ENCODE measurements around the gene SCYL1.
"Not testable (repeated sequence)": the region's sequence is repeated elsewhere in the genome, so short reads cannot be mapped to it uniquely, and the experiment has no call there.

SCYL1 gene

GRCh38 chr11:65560555-65561418 lies 35.9 kb downstream of the SCYL1 start:
- DNase-seq (ENCODE audit: extremely low read depth, low read depth): no peak
- TF ChIP-seq, protein P1, sequence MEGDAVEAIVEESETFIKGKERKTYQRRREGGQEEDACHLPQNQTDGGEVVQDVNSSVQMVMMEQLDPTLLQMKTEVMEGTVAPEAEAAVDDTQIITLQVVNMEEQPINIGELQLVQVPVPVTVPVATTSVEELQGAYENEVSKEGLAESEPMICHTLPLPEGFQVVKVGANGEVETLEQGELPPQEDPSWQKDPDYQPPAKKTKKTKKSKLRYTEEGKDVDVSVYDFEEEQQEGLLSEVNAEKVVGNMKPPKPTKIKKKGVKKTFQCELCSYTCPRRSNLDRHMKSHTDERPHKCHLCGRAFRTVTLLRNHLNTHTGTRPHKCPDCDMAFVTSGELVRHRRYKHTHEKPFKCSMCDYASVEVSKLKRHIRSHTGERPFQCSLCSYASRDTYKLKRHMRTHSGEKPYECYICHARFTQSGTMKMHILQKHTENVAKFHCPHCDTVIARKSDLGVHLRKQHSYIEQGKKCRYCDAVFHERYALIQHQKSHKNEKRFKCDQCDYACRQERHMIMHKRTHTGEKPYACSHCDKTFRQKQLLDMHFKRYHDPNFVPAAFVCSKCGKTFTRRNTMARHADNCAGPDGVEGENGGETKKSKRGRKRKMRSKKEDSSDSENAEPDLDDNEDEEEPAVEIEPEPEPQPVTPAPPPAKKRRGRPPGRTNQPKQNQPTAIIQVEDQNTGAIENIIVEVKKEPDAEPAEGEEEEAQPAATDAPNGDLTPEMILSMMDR (IDR thresholded peaks at IDR 0.05; ENCODE audit: low read depth, low read length, missing control alignments): no peak
- no peak overlapping the region for H3K4me3 ChIP-seq (replicated peaks; ENCODE audit: low read depth, low read length)

DNA sequence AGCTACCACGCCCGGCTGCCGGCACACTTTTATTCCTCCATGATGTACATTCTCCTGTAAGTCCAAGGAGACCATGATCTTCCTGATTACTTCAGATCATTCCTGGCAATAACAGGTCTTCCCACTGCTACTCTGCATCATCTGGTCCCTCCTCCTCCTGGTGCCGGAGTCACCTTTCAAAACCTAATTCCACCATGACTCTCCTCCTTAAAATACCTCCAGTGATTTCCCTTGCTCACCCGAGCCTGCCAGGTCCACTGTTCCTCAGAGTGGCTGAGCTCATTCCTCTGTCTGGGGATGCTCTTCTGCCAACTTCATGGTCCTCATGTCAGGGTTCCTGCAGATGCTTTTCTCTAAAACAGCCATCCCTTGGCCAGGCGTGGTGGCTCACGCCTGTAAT lies 37.1 kb downstream of the SCYL1 start:
- H3K4me3 ChIP-seq (replicated peaks; ENCODE audit: low read depth, low read length): no peak overlapping the region
- TF ChIP-seq, protein P1 (IDR thresholded peaks at IDR 0.05; ENCODE audit: low read depth, low read length, missing control alignments): no peak

GRCh38 chr11:65562788-65563187 lies 37.9 kb downstream of the SCYL1 start:
- TF ChIP-seq, protein P1 (IDR thresholded peaks at IDR 0.05; ENCODE audit: low read depth, low read length, missing control alignments): no peak
- DNase-seq (ENCODE audit: extremely low read depth, low read depth): no peak
- H3K4me3 ChIP-seq (replicated peaks; ENCODE audit: low read depth, low read length): no peak overlapping the region

More for the DNA sequence above, 37.1 kb downstream of the SCYL1 start:
- no peak for DNase-seq (ENCODE audit: extremely low read depth, low read depth)

DNA sequence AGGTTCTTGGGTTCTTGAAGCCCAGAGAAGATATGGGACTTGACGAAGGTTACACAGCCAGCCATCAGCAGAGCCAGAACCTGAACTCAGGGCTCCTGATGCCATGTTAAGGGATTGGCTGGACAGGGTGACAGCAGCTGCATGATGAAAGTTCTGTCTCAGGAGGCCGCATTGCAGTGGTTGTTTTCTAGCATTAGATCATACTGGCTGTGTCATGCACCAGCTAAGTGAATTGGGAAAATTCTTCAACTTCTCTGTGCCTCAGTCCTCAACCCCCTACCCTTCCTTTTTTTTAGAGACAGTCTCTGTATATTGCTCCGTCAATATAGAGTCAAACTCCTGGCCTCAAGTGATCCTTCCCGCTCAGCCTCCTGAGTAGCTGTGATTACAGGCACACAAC lies 38.7 kb downstream of the SCYL1 start:
- no peak overlapping the region for H3K4me3 ChIP-seq (replicated peaks; ENCODE audit: low read depth, low read length)
- TF ChIP-seq, protein P1 (IDR thresholded peaks at IDR 0.05; ENCODE audit: low read depth, low read length, missing control alignments): no peak
- no peak for DNase-seq (ENCODE audit: extremely low read depth, low read depth)

DNA sequence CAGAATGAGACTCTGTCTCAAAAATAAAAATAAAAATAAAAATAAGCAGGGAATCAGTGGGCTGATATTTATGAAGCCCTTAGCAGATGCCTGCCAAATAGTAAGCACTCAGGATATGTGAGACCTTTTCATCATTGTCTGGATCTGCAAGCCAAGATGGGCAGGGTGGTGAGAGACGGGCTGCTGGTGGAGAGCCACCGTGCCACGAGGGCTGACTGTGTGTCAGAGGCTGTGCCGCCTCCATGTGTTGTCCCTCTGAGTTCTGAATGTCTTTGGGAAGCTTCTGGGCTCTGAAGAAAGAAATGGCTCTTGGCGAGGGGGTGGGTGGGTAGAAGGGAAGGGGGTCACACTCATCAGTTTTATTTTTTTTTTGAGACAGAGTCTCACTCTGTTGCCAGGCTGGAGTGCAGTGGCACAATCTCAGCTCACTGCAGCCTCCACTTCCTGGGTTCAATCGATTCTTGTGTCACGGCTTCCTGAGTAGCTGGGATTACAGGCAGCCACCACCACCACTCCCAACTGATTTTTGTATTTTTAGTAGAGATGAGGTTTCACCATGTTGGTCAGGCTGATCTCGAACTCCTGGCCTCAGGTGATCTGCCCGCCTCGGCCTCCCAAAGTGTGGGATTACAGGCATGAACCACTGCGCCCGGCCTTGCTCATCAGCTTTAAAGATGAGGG lies 40.1 kb downstream of the SCYL1 start:
- DNase-seq (ENCODE audit: extremely low read depth, low read depth); H3K4me3 ChIP-seq (replicated peaks; ENCODE audit: low read depth, low read length): not testable (repeated sequence)

GRCh38 chr11:65565624-65566453 lies 41.0 kb downstream of the SCYL1 start:
- no peak overlapping the region for H3K4me3 ChIP-seq (replicated peaks; ENCODE audit: low read depth, low read length)
- TF ChIP-seq, protein P1 (IDR thresholded peaks at IDR 0.05; ENCODE audit: low read depth, low read length, missing control alignments): no peak
- DNase-seq (ENCODE audit: extremely low read depth, low read depth): no peak

Measured in HFF-Myc (cell line).